ENCODE measurements around the gene BRPF3. TPM values are rescaled to one million over a fixed set of nuclear protein-coding genes. Genes with fewer than 3 reads are reported as not detected.
A peak's percentile ranks its signal among the peaks of the same experiment; 100 is the strongest.

BRPF3 gene
- polyA plus RNA-seq (2014; cell fraction: cytosol; rRNA removed), result 10.7 and 13.1 TPM in 2 replicates
- 7.7 and 13.7 TPM in 2 replicates for polyA plus RNA-seq (2014; cell fraction: nucleus; rRNA removed)

DNA sequence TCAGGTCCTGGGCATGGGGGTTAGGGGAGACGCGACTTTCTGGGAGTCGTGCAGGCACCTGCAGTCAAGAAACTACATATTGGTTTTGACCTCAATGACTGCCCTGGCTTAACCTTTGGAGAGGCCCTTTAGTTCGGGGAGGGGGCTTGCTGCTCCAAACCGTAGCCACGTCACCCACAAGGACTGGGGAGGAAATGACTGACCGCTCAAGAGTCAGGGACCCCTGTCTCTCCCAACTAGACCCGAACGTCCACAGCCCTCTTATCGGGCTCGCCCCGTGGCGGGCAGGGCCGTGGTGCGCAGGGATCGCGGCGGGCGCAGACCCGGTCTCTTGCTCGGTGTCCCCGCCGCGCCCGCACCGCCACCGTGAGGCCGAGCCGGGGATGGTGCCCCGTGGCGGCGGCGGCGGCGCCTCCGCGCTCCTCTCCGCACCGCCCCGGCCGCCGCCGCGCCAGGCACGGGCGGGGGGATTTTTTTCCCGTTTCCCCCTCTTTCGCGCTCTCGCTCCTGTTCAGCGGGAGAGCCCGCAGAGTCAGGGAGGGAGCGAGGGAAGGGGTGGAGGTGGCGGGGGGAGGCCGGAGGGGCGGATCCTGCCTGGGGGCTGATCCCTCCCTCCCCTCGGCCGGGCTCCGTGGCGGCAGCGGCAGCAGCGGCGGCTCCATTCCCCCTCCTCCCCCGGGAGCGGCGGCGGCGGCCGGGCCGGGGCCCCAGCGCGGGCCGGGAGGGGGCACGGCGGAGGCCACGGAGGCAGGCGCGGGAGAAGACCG lies at the start of gene BRPF3:
TSS of gene BRPF3 (plus strand) at position 632 of the 767 bp plus-strand sequence. CDS start 3,579 bp downstream, outside the sequence.
- DNase-seq (ENCODE audit: low spot score), result peak; percentile 72

DNA sequence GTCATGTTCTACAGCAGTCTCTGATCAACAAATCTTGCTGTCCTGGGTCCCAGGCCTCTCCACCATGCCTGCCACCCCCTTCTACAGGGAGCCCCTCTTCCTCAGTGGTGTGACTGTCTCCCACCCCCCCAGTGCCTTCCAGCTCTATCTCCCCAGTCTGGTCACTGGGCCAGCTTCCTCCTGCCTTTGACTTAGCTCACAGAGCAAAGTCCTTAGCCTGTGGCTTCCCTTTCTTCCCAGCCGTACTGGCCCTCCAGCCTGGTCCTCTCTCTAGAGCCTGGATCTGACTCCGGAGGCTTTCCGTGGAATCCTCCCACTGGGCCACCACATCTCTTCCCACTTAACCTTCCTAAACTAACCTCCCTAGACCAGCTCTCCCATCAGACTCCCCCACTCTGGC lies 49.2 kb upstream of the BRPF3 start:
- no peak for DNase-seq (ENCODE audit: low spot score)

DNA sequence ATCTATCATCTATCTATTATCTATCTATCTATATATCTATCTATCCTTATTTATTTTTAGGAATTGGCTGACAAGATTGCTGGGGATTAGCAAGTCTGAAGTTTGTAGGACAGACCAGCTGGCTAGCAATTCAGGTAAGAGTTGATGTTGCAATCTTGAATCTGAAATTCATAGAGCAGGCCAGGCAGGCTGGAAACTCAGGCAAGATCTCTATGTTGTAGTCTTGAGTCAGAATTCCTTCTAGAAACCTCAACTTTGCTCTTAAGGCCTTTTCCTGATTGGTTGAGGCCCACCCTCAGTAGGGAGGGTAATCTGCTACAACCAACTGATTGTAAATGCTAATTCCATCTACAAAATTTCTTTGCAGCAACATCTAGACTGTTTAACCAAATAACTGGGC lies 47.1 kb upstream of the BRPF3 start:
- DNase-seq (ENCODE audit: low spot score), result no peak

DNA sequence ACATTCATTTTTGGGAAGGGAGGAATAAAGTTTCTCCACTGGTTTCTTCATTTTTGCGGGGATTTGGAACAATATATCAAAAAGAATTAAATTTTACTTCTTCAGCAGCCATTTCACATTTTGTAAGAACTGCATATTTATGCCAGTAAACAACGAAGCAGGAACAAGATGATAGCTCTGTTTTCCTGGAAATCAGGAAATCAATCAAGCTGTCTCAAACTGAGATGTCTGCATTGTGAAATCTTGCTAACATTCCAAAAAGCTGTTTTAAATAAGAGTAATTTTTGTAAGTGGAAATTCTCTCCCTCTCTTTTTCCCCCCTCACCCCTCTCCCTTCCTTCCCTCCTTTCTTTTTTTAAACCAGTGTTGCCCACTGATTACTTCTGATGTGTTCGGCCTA lies 46.3 kb upstream of the BRPF3 start:
- no peak for DNase-seq (ENCODE audit: low spot score)

DNA sequence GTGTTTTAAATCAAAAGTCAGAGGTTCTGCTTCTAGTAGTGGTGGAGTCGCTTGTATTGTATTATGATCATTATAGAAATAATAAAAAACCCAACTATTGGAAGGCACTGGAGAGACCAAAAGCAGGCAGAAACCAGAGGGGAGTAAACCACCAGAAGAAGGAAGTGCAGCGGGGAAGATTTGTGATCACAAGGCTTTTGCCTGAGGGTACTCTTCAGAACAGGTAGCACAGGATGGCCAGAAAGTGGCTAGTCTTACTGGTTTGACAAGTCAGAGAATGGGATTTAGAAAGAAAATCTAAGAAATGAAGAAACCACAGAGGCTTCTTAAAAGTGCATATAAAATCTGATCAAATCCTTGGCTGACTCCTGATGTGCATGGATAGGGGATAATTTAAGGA lies 42.3 kb upstream of the BRPF3 start:
- no peak for DNase-seq (ENCODE audit: low spot score)

DNA sequence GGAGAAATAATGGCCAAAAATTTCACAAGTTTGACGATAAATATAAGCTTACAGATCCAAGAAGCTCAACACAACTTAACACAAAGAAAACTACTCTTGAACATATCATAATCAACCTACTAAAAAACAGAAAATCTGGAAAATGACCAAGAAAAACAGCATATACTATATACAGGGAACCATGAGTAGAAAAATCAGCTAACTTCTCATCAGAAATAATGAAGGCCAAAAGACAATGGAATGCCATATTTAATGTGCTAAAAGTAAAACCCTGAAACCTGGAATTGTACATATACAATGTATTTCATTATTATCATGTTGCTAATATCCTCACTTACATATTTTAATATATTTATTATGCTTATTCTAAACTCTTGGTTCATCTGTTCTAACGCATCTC lies 40.9 kb upstream of the BRPF3 start:
- DNase-seq (ENCODE audit: low spot score), result no peak

DNA sequence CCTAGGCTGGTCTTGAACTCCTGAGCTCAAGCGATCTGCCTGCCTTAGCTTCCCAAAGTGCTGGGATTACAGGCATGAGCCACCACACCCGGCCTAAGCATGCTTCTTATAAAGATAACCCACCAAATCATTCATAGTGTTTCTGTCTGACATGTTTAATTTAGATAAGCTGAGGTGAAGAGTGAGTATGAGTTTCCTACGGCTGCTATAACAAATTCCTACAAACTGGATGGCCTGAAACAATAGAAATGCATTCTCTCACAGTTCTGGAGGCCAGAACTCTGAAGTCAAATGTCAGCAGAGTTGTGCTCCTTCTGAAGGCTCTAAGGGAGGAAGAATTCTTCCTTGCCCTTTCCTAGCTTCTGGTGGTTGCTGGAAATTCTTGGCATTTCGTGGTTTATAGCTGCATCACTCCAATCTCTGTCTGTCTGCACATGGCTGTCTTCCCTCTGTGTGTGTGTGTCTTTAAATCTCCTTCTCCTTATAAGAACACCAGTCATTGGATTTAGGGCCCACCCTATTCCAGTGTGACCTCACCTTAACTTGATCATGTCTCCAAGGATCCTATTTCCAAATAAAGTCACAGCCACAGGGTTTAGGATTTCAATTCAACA lies 36.3 kb upstream of the BRPF3 start:
- no peak for DNase-seq (ENCODE audit: low spot score)

DNA sequence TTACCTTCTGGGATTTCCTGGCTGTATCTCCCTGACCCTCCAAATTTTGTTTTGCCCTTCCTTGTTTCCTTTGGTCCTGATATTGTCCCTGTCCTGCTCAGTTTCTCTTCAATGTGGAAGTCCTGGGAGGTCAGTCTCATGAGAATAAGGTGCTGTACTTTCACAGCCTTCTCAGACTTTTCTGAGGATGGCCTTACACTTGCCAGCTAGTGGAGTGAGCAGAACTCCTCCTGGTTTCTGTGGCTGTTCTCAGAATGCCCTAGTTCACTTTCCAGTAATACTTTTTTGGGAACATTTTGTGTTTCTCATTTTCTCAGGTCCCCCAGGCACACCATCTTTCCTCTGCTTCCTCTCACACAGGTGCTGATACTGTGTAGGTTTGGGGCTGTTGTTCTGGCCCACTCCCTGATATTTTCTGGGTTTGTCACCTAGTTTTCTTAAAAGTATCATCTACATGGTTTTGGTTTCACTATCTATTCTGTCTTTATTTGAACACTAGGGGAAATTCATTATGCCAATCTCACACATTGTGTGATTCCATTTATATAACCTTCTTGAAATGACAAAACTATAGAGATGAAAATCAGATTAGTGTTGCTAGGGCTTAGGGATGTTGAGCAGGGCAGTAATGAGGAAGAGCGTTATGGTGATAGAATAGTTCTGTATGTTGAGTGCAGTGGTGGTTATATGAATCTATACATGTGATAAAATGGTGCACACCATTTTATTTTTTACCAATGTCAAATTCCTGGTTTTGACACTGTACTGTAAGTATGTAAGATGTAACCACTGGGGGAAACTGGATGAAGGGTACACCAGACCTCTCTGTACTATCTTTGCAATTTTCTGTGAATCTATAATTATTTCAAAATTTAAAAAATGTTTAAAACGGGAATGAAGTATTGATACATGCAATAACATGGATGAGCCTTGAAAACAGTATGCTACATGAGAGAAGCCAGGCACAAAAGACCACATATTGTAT lies 27.2 kb upstream of the BRPF3 start:
- DNase-seq (ENCODE audit: low spot score), result no peak

DNA sequence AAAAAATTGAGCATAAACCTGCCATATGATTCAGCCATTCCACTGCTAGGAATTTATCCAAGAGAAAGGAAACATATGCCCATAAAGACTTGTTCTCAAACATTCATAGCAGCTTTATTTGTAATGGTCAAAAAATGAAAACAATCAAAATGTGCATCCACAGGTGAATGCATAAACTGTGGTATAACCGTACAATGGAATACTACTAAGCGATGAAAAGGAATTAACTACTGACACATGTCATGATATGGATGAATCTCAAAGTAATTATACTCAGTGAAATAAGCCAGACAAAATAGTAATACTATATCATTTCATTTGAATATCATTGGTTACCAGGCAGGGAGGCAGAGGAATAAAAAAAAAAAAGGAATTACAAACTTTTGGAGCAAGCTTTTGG lies 25.8 kb upstream of the BRPF3 start:
- DNase-seq (ENCODE audit: low spot score), result no peak

DNA sequence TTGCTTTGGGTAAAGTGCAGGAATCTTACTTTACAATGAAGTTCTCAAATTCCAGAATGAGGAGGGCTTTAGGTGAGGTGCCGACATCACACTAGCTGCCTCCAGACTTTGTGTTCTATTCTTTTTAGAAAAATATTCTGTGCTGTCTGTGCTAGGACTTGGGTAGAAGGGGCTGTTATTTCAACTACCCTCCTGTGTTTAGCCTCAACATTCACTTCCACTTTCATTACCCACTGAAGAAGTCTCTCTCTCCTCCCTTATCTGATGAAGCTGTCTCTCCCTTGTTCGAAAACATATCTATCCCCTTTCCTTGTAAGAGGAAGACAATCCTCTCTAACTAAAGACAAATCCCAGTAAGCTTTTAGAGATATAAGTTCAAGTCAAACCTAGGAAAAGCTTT lies 25.0 kb upstream of the BRPF3 start:
- DNase-seq (ENCODE audit: low spot score), result no peak

DNA sequence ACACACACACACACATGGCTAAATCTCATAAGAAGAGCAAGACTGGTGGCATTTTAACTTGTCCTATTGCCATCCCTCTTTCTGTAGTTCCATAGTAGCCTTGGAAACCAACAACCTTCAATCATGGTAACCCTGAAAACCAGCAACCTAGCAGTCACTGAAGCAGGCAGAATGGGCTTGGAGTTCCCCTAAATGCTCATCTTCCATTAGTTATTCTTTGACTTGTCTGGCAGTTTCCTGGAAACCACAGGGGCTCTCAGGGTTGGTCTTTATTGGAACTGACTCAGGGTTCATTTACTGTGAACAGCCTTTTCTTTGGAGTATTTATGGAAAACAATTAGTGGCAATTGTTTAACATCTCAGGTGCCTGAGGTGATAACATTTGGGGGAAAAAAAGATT lies 19.4 kb upstream of the BRPF3 start:
- DNase-seq (ENCODE audit: low spot score), result no peak

DNA sequence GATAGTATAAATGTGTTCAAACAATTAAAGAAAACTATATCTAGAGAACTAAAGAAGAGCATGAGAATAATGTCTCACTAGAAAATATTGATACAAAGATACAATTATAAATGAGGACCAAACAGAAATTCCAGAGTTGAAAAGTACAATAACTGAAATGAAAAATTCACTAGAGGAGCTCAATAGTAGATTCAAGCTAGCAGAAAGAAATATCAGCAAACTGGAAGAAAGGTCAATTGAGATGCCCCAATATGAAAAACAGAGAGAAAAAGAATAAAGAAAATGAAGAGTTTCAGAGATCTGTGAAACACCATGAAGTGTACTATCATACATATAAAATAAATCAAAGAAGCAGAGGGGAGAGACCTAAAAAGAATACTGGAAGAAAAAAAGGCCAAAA lies 18.0 kb upstream of the BRPF3 start:
- no peak for DNase-seq (ENCODE audit: low spot score)

DNA sequence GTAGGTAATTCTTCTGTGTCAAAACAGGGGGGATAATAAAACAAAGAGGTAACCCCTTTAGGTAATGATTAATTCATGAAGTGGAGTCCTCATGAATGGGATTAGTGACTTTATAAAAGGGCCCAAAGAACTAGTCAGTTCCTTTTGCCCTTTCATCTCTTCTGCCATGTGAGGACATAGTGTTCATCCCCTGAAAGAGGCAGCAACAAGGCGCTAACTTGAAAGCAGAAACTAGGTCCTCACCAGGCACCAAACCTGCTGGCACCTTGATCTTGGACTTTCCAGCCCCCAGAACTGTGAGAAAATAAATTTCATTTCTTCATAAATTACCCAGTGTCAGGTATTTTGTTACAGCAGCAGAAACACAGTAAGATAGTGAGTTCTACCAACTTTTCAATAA lies 16.4 kb upstream of the BRPF3 start:
- DNase-seq (ENCODE audit: low spot score), result no peak

DNA sequence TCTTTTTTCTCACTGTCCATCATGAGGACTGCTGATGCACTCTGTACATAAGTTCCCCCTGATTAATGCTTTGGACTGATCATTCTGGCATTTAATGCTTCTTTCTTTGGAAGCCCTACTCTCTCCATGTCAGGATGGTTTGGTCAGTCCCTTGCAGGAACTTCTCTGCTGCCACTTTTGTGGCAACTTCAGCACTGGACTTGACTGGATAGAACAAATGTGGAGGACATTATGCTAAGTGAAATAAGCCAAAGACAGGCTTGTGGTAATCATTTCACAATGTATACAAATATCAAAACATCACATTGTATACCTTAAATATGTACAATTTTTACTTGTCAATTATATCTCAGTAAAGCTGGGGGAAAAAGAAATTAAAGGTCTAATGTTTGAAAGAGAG lies 12.2 kb upstream of the BRPF3 start:
- no peak for DNase-seq (ENCODE audit: low spot score)

DNA sequence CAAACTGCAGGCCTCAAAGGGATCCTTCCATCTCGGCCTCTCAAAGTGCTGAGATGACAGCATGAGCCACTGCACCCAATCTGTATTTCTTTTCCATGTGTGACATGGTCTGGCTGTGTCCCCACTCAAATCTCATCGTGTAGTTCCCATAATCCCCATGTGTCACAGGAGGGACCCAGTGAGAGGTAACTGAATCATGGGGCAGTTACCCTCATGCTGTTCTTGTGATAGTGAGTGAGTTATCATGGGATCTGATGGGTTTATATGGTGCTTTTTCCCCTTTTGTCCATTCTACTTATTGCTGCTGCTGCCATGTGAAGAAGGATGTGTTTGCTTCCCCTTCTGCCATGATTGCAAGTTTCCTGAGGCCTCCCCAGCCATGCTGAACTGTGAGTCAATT lies 10.3 kb upstream of the BRPF3 start:
- DNase-seq (ENCODE audit: low spot score), result no peak

DNA sequence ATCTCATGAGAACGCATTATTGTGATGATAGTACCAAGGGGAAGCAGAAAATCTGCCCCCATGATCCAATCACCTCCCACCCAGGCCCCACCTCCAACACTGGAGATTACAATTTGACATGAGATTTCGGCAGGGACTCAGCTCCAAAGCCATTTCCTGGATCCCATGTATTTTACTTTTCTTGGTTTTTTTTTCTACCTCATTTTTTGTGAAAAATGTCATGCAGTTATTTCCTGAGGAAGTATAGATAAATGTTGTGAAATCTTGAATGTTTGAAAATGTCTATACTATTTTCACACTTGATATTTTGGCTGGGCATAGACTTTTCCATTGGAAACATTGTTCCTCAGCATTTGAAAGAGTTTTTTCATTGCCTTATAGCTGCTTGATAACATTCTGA lies 9.1 kb upstream of the BRPF3 start:
- no peak for DNase-seq (ENCODE audit: low spot score)

DNA sequence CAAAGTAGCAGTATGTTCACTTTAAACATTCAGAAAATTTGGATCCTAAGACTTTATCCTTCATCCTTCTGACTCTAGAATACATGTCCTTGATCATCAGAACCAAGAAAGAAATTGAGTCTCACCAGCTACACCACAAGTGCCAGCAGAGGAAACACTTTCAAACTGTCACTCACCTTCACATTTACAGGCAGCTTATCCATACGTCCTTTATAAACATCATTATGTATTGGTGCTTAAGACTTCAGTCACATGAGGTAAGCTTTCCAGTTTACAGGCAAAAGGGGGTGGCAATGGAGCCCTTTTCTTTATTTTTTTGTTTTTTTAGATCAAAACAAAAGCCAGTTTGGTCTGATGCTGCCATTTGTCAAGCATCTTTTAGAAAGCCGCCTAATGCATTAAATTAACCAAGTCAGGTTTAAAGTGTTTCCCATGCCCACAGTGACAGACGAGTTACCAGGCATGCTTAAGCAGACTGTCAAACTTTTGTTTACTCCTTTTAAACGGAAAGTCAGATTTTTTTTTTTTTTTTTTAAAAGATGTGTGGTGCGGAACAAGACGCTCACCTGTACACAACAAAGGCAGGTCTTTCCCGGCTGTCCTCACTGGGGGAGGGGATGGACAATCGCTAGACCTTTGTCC lies 952 bp upstream of the BRPF3 start:
- DNase-seq (ENCODE audit: low spot score), result no peak

DNA sequence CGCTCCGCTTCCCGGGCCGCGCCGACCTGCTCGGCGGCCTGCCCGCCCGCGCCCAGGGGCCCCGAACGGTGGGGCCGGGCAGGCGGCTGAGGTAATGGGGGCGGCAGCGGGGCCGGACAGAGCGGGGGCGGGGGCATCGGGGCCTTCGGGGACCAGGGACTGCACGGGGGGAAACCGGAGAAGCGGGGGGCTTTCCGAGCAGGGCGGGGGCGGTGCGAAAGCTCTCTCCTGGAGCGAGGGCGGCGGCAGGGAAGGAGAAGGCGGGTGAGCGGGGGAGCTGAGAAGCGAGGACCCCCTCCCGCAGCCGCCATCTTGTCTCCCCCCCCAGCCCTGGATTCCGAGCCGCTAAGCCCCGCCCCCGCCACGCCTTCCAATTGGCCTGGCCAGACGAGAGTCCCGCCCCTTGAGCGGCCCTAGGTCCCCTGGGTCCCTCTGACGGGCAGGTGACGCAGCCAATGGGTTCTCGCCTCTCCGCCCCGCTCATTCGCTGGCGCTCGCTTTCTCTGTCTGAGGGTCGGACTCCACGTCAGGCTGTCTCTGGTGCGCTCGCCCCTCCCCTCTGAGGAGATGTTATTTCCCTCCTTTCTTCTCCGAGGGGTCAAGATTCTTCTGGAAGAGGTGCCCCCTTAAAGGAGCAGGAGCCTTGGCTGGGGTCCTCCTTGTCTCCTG lies 470 bp downstream of the BRPF3 start:
- DNase-seq (ENCODE audit: low spot score), result peak; percentile 96

DNA sequence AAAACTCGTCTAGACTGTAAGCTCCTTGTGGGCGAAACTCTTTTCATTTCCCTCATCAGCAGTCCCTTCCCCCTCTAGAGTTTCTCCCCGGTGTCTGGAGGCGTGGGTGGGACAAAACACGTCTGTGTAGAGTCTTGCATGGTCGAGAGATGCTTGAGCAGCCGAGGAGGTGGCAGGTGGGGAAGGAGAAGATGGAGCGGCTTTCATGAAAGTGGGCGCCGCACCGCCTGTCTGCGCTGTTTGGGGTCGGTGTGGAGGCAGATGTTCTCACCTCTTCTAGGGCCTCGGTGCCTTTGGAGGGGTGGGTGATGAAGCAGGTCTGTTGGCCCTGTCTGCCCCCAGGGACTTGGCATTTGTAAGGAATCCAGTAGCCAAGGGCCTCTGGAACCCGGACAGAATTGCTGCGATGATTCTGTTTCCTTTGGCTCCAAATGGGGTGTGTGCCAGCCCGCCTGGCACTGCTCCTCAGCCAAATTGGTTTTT lies 1.2 kb downstream of the BRPF3 start:
- peak; percentile 10 for DNase-seq (ENCODE audit: low spot score)

DNA sequence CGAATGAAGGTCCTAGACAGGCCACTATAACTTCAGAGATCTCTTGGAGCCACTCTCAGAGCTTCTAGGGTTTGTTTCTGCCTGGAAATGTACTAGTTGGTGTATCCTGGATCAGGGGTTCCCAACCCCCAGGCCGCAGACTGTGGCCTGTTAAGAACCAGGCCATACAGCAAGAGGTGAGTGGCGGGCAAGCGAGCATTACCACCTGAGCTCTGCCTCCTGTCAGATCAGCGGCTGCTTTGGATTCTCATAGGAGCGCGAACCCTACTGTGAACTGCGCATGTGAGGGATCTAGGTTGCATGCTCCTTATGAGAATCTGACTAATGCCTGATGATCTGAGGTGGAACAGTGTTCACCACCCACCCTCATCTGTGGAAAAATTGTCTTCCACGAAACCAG lies 2.4 kb downstream of the BRPF3 start:
- DNase-seq (ENCODE audit: low spot score), result no peak

Measured in SK-N-DZ (cell line).